ENCODE measurements around the gene C17orf78. TPM values are rescaled to one million over a fixed set of nuclear protein-coding genes. Genes with fewer than 3 reads are reported as not detected.
"Not testable (repeated sequence)": the region's sequence is repeated elsewhere in the genome, so short reads cannot be mapped to it uniquely, and the experiment has no call there.

The C17orf78 gene
- total RNA-seq, 1 donor from 2014 or later, result not detected

DNA sequence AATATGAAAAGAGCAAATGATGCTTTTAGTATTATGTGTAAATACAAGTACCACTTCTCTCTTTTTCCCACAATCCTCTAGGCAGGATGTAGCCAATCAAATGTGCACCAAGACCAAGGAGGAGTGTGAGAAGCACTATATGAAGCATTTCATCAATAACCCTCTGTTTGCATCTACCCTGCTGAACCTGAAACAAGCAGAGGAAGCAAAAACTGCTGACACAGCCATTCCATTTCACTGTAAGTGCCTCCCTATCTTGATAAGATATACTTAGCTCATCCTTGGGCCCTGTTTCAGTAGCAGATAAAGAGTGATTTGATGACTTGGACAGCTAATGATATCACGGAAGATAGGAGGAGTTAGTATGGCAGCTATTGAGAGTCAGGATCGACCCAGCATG, 64.6 kb downstream of the C17orf78 start:
- DNase-seq, result no peak

DNA sequence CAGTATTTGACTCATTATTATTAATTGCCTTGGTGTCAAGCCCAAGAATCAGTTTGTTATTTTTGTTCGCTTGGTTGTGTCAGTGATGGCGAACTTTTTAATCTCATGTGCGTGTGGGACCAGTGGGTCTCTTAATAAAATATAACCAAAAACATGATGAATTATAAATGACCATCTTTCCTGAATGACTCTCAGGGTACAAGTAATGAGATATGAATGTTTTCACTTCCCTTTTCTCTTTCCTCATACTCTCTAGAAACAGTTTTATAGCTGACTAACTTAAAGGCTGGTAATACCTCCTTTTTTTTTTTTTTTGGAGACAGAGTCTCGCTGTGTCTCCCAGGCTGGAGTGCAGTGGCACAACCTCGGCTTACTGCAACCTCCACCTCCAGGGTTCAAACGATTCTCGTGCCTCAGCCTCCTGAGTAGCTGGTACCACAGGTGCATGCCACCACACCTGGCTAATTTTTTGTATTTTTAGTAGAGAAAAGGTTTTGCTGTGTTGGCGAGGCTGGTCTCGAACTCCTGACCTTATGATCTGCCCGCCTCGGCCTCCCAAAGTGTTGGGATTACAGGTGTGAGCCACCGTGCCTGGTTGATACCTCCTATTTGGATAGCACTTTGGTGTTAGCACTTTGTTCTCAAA, 65.7 kb downstream of the C17orf78 start:
- DNase-seq, result not testable (repeated sequence)

Other genes starting within 250 kb of the C17orf78 start
- gene ACACA, start 30.9 kb downstream of the C17orf78 start, total RNA-seq, result 92.0 TPM
- 56.0 TPM for gene TADA2A, start 30.9 kb downstream of the C17orf78 start, total RNA-seq
- 11.2 TPM for gene DUSP14, start 113.9 kb downstream of the C17orf78 start, total RNA-seq
- 24.5 TPM for gene SYNRG, start 233.4 kb downstream of the C17orf78 start, total RNA-seq

Measured in occipital lobe (tissue), 2 donors.